K562 (cell line): Measurements from ENCODE around the gene SH3BP5. TPM values are rescaled to one million over a fixed set of nuclear protein-coding genes. Genes with fewer than 3 reads are reported as not detected.

ENCODE experiments used
- ATAC-seq: fragments of 200-7000 bp; cut with Tn5 transposase; 3 replicates; pipeline ENCODE4 v1.9.1; 2020; ENCODE audit warnings: moderate library complexity
- BruUV-seq: library from RNA; stranded (reverse); fragments of 400-500 nt; replicated peaks from 2 replicates; lab custom pipeline; 2021; lab: Mats Ljungman, UMichigan
- CTCF ChIA-PET: fragments of 300-600 bp; formaldehyde crosslinking; extraction: SDS; loops from one replicate; lab custom pipeline; 2021; ENCODE audit warnings: low intra/inter-chr PET ratio; lab: Yijun Ruan, JAX
- POLR2A ChIA-PET: fragments of 300-600, 350-650 bp; sonication (Branson Sonifier 250); formaldehyde crosslinking; extraction: SDS; loops from one replicate; lab custom pipeline; 2021; ENCODE audit warnings: antibody characterized with exemption, inconsistent platforms; lab: Yijun Ruan, JAX
- DNase-seq, 4 experiments: peaks; one replicate each; pipeline versions ENCODE4 v3.0.0 to v3.0.0-alpha.2; 2011 to 2018; ENCODE audit warnings: low spot score in 3 of 4, mixed read lengths in 3 of 4; ENCODE audit errors: extremely low read depth in 1 of 4
- FAIRE-seq: peaks from 2 replicates; lab custom pipeline; 2011; peaks lifted over from hg19 to GRCh38; lab: Jason Lieb, UNC
- H2AFZ ChIP-seq: 2 replicates; pipeline ENCODE4 v1.6.0; 2011; ENCODE audit warnings: low read depth, low read length, control low read depth, inconsistent platforms
- H3K27ac ChIP-seq: fragments of 200-600 bp; 3 replicates; pipeline ENCODE4 v1.8.0; 2011; ENCODE audit warnings: low read depth, mild to moderate bottlenecking, control low read depth, inconsistent platforms, low read length, moderate library complexity, mixed read lengths; ENCODE audit errors: extremely low read depth
- H3K27me3 ChIP-seq, 2 experiments: fragments of 300-600 bp in 1 of 2; 2 replicates in 1 of 2; 3 replicates in 1 of 2; pipeline versions ENCODE4 v1.6.0 to v1.8.0; 2011; ENCODE audit warnings: inconsistent platforms in 2 of 2, low read length in 2 of 2, mild to moderate bottlenecking in 1 of 2, mixed read lengths in 1 of 2, moderate library complexity in 1 of 2; ENCODE audit not compliant: control insufficient read depth in 2 of 2, insufficient read depth in 2 of 2
- H3K36me3 ChIP-seq: fragments of 300-600 bp; 3 replicates; pipeline ENCODE4 v1.8.0; 2011; ENCODE audit warnings: mild to moderate bottlenecking, low read length, inconsistent platforms; ENCODE audit not compliant: control insufficient read depth, insufficient read depth
- H3K4me1 ChIP-seq, 2 experiments: fragments of 200-600 bp in 1 of 2; replicated peaks in 1 of 2; 2 replicates in 1 of 2; 3 replicates in 1 of 2; pipeline versions ENCODE4 v1.5.1 to v1.8.0; 2011; ENCODE audit warnings: inconsistent platforms in 2 of 2, low read length in 2 of 2, mild to moderate bottlenecking in 1 of 2, mixed read lengths in 1 of 2, moderate library complexity in 1 of 2; ENCODE audit not compliant: control insufficient read depth in 2 of 2, insufficient read depth in 2 of 2
- H3K4me2 ChIP-seq: 2 replicates; pipeline ENCODE4 v1.6.1; 2011; ENCODE audit warnings: low read length, control low read depth, inconsistent platforms, mixed read lengths; ENCODE audit not compliant: insufficient read depth
- H3K4me3 ChIP-seq: fragments of 200-600 bp; sonication (generic), shearing (Covaris generic); 2 replicates; pipeline ENCODE4 v1.5.1; 2016; ENCODE audit warnings: control low read depth, inconsistent platforms
- H3K79me2 ChIP-seq: fragments of 200-600 bp; 3 replicates; pipeline ENCODE4 v1.8.0; 2011; ENCODE audit warnings: low read length, inconsistent platforms; ENCODE audit not compliant: control insufficient read depth, insufficient read depth
- H3K9ac ChIP-seq, 2 experiments: 2 replicates each; pipeline versions ENCODE4 v1.6.0 to v1.6.1; 2011; ENCODE audit warnings: low read depth in 2 of 2, low read length in 2 of 2, control low read depth in 1 of 2, inconsistent platforms in 1 of 2, mild to moderate bottlenecking in 1 of 2, mixed read lengths in 1 of 2; ENCODE audit not compliant: insufficient read depth in 1 of 2
- H3K9me1 ChIP-seq: one replicate; pipeline ENCODE4 v1.6.0; 2011; ENCODE audit warnings: inconsistent platforms, mild to moderate bottlenecking, low read length, moderate library complexity; ENCODE audit not compliant: control insufficient read depth, insufficient read depth
- H3K9me3 ChIP-seq: replicated peaks from 2 replicates; pipeline ENCODE4 v1.5.1; 2011; ENCODE audit warnings: low read depth, low read length, inconsistent platforms; ENCODE audit not compliant: control insufficient read depth, insufficient read depth
- H4K20me1 ChIP-seq: replicated peaks from 2 replicates; pipeline ENCODE4 v1.6.1; 2011; ENCODE audit warnings: low read length, inconsistent platforms, mixed read lengths; ENCODE audit not compliant: control insufficient read depth, insufficient read depth
- CEBPB ChIP-seq: fragments of 450-650 bp; IDR thresholded peaks from 2 replicates; pipeline ENCODE4 v1.6.1; 2016; ENCODE audit warnings: missing genetic modification characterization, missing compliant biosample characterization
- COPS2 ChIP-seq: fragments of 450-650 bp; conservative IDR thresholded peaks from 2 replicates; pipeline ENCODE4 v1.6.1; 2016; ENCODE audit warnings: mild to moderate bottlenecking, moderate library complexity
- EHMT2 ChIP-seq: fragments of 450-650 bp; IDR thresholded peaks from 2 replicates; pipeline ENCODE4 v1.6.1; 2018; ENCODE audit warnings: antibody characterized with exemption
- HNRNPLL ChIP-seq: fragments of 200-400 bp; formaldehyde crosslinking; IDR thresholded peaks from 2 replicates; pipeline ENCODE4 v1.6.1; 2017; ENCODE audit warnings: low read length, low read depth, mild to moderate bottlenecking; ENCODE audit not compliant: poor library complexity, severe bottlenecking
- KAT2B ChIP-seq: IDR thresholded peaks from one replicate; pipeline ENCODE4 v1.6.1; 2012; ENCODE audit warnings: low read depth, mild to moderate bottlenecking, control low read depth, inconsistent platforms, low read length, moderate library complexity
- NCOA6 ChIP-seq: fragments of 450-650 bp; IDR thresholded peaks from 2 replicates; pipeline ENCODE4 v1.6.1; 2017; ENCODE audit warnings: mild to moderate bottlenecking
- NFXL1 ChIP-seq: fragments of 450-650 bp; formaldehyde crosslinking; IDR thresholded peaks from 2 replicates; pipeline ENCODE4 v1.4.0; 2021; ENCODE audit warnings: mild to moderate bottlenecking
- TAF9B ChIP-seq: fragments of 450-650 bp; IDR thresholded peaks from 2 replicates; pipeline ENCODE4 v1.6.1; 2018; ENCODE audit warnings: mild to moderate bottlenecking; ENCODE audit not compliant: partially characterized antibody
- YY1 ChIP-seq, 3 experiments: IDR thresholded peaks; 2 replicates each; pipeline ENCODE4 v1.6.1; 2011; ENCODE audit warnings: low read length in 2 of 3, mild to moderate bottlenecking in 2 of 3, moderate library complexity in 2 of 3, borderline replicate concordance in 1 of 3, control low read depth in 1 of 3, low read depth in 1 of 3; ENCODE audit not compliant: insufficient read depth in 3 of 3, insufficient replicate concordance in 2 of 3, control insufficient read depth in 1 of 3, insufficient read length in 1 of 3; ENCODE audit errors: extremely low read depth in 1 of 3
- ZNF121 ChIP-seq: sonication (generic); formaldehyde crosslinking; conservative IDR thresholded peaks from 2 replicates; pipeline ENCODE4 v1.8.0; 2022; ENCODE audit warnings: missing genetic modification reagents
- WGBS: fragments of 100-300 bp; shearing (Covaris generic); methylation state at CpG from one replicate; pipeline ENCODE4 v1.1.6; 2016; ENCODE audit warnings: low coverage, mixed read lengths; ENCODE audit not compliant: insufficient coverage; ENCODE audit errors: missing lambda C conversion rate; 5-methylcytosine and 5-hydroxymethylcytosine counted together
- in situ Hi-C: fragments of 300-500 bp; cut with MboI; formaldehyde crosslinking; loops from 4 replicates; pipeline ENCODE4 v1.15.0; 2018; ENCODE audit warnings: inconsistent platforms, mixed read lengths
- intact Hi-C: fragments of 100-400 bp; cut with micrococcal nuclease; formaldehyde crosslinking; loops from 2 replicates; pipeline ENCODE4 v1.14.2; 2022
- polyA plus RNA-seq, 8 experiments: library from polyadenylated mRNA; depleted of rRNA in 4 of 8; stranded (reverse) in 5 of 8; unstranded in 3 of 8; fragments of >200 nt; fragmentation: Nextera tagmentation in 2 of 8; fragmentation: Illumina TruSeq in 1 of 8; extraction: Ambion mirVana in 2 of 8; extraction: Trizol in 1 of 8; gene quantifications; 2 replicates each; pipeline versions ENCODE4 v1.2.1 to v1.2.3, GENCODE V29; 2011 to 2014; ENCODE audit warnings: inconsistent platforms in 1 of 8, missing spikeins in 1 of 8
- total RNA-seq, 7 experiments: library from RNA; depleted of rRNA in 6 of 7; stranded (reverse); fragments of >200 nt in 6 of 7; fragmentation: Illumina TruSeq in 2 of 7; extraction: Trizol in 2 of 7; gene quantifications; 2 replicates each; pipeline versions ENCODE4 v1.2.1 to v1.2.3, GENCODE V29; 2011 to 2021; ENCODE audit warnings: low replicate concordance in 1 of 7
- TF ChIP-seq, protein P1 (sequence below), 2 experiments: fragments of 200-800 bp in 1 of 2; sonication (Bioruptor generic) in 1 of 2; sonication (generic) in 1 of 2; formaldehyde crosslinking in 1 of 2; IDR thresholded peaks in 1 of 2; conservative IDR thresholded peaks in 1 of 2; 2 replicates each; pipeline versions ENCODE4 v1.5.0 to v1.6.1; 2016 to 2020; ENCODE audit warnings: missing compliant biosample characterization in 1 of 2, missing genetic modification characterization in 1 of 2, missing genetic modification reagents in 1 of 2
- TF ChIP-seq, protein P2 (sequence below): IDR thresholded peaks from 3 replicates; pipeline ENCODE4 v1.6.1; 2011; ENCODE audit warnings: borderline replicate concordance, mild to moderate bottlenecking; ENCODE audit not compliant: insufficient read length, insufficient read depth

The SH3BP5 gene
- total and polyA plus RNA-seq, 9 of the 15 experiments (the other 6 are each of a cell fraction or from before 2014, with no cell fraction given): 2.9 to 29.0 (median 14.9) TPM

GRCh38 chr3:15327941-15328340 lies 4.4 kb downstream of the SH3BP5 start:
- H3K4me1 ChIP-seq: peaks cover 37 to 40% of the 10 kb centered on the region in 2 experiments
- H3K4me3 ChIP-seq: no peak overlapping the region
- no peak overlapping the region for H3K27ac ChIP-seq
- CTCF ChIA-PET: no interaction called here
- no peak overlapping the region for H3K4me2 ChIP-seq
- no peaks in the 10 kb centered on the region for H3K9me1 ChIP-seq
- no peaks in the 10 kb centered on the region for H3K9me3 ChIP-seq
- FAIRE-seq (no peak), DNase-seq (no peak), ATAC-seq (no peak)
- no peak overlapping the region for H2AFZ ChIP-seq
- no TSS peak for BruUV-seq
- POLR2A ChIA-PET: interaction anchor here (0.6 to 1.5 kb wide), 5 partner anchors 8 to 30 kb away, joined by 3 to 5 read pairs (median 4); no protein-coding TSS in a partner anchor
- H4K20me1 ChIP-seq: no peaks in the 10 kb centered on the region
- H3K36me3 ChIP-seq: peaks cover 22% of the 10 kb centered on the region; the same call in 1 of the 3 replicates
- intact Hi-C loops: no loop called here
- in situ Hi-C loops: no loop called here
- H3K9ac ChIP-seq: no peak overlapping the region
- WGBS: 70% methylated on average over 7 of the region's 7 CpGs
- TF ChIP-seq, protein P1, sequence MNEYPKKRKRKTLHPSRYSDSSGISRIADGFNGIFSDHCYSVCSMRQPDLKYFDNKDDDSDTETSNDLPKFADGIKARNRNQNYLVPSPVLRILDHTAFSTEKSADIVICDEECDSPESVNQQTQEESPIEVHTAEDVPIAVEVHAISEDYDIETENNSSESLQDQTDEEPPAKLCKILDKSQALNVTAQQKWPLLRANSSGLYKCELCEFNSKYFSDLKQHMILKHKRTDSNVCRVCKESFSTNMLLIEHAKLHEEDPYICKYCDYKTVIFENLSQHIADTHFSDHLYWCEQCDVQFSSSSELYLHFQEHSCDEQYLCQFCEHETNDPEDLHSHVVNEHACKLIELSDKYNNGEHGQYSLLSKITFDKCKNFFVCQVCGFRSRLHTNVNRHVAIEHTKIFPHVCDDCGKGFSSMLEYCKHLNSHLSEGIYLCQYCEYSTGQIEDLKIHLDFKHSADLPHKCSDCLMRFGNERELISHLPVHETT (CRISPR knock-in tag; conservative IDR thresholded peaks at IDR 0.05 in 1 of 2, IDR thresholded peaks at IDR 0.05 in 1 of 2): no peak
- TF ChIP-seq, protein P2, sequence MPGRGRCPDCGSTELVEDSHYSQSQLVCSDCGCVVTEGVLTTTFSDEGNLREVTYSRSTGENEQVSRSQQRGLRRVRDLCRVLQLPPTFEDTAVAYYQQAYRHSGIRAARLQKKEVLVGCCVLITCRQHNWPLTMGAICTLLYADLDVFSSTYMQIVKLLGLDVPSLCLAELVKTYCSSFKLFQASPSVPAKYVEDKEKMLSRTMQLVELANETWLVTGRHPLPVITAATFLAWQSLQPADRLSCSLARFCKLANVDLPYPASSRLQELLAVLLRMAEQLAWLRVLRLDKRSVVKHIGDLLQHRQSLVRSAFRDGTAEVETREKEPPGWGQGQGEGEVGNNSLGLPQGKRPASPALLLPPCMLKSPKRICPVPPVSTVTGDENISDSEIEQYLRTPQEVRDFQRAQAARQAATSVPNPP: no peak
- TF ChIP-seq NCOA6 (no peak), TAF9B (no peak), KAT2B (no peak), YY1 (IDR thresholded peaks at IDR 0.05; ENCODE audit: borderline replicate concordance in 1 of 3, control insufficient read depth in 1 of 3, extremely low read depth in 1 of 3, insufficient read depth in 3 of 3, insufficient read length in 1 of 3, insufficient replicate concordance in 2 of 3, low read depth in 1 of 3, low read length in 2 of 3) (no peak), COPS2 (no peak), ZNF121 (CRISPR knock-in tag) (no peak), CEBPB (tag) (no peak), EHMT2 (no peak), NFXL1 (CRISPR knock-in tag) (no peak), HNRNPLL (no peak)
- peaks cover 20% of the 10 kb centered on the region; the same call in 2 of the 3 replicates for H3K79me2 ChIP-seq
- no peaks in the 10 kb centered on the region for H3K27me3 ChIP-seq
